ENCODE results near the gene CERK. TPM values are rescaled to one million over a fixed set of nuclear protein-coding genes. Genes with fewer than 3 reads are reported as not detected.
A peak's percentile ranks its signal among the peaks of the same experiment; 100 is the strongest.

CERK gene
- total and polyA plus RNA-seq, 4 donors, result 7.9 to 24.3 (median 10.2) TPM

DNA sequence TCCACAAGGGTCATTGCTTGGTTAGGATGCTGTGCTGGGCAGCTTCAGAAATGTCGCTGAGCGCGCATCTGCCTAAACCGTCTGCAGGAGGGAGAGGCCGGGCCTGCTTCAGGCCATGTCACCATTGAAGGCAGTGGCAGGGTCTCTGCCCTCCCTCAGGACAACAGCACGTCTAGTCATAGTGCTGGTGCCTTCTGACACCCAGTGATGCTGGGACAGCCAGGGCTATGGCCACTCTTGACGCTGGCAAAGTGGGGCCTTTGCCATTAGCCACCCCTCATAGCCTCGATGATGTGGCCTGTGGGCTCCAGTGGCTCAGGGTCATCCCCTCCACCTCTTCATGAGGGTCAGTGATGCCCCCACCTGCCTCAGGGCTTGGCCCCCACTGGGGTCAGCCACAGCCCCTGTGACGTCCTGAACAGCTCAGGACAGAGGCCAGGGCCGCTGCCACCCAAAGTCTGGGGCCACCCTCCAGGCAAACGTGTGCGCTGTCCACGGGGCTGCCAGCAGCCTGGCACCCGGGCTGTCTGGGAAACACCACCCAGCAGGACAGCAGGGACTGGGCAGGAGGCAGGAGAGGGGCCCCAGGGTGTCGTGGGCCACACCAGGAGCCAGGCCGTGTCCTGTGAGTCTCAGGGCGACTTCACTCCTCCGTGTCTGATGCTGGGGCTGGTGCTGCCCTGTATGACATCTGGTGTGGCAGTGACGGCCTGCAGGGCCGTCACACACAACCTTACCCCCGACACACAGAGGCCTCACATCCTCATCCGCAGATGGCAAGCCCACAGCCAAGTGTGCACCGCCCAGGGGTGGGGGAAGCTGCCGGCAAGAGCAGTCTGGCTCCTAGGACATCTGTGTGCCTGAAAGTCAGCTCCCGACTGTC is 42.5 kb downstream of the CERK start (continued):
- TF ChIP-seq GABPA (IDR thresholded peaks at IDR 0.05 in 1 of 2, conservative IDR thresholded peaks at IDR 0.05 in 1 of 2) (no peak), JUND (IDR thresholded peaks at IDR 0.05) (no peak), HNF4G (IDR thresholded peaks at IDR 0.05) (no peak)

DNA sequence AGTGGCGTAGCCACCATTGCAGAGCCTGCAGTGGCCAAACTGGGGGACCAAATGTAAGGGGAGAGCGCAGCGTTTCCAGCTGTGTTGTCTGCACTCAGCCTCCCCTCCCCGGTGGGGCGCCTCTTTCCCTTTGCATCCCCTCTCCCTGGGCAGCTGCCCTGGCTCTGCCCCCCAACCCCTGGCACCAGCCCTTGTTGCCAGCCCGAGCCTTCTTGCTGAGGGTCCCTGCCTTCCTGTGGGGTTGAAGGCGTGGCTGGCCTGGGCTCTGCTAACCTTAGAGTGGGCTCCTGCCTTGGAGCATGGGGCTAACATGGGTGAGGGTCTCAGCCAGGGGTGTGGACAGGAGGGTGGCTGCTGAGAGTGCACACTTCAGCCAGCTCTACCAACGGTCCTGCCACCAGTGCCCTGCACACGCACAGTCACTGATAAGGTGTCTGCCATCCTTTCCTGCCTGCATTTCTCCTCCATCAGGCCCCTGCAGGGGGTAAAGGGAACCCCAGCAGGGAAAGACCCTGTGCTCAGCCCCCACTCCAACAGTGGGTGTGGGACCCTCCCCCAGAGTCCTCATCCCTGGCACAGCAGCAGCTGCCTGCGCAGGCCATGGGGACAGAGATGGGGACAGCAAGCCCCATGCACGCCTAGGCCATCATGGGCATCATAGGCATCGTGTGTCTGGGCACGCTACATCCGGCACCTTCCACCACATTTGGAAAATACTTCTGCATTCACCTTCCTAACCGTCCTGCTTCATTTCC is 43.5 kb downstream of the CERK start:
- 96% methylated on average over 15 of the region's 15 CpGs for WGBS
- TF ChIP-seq, protein P1, sequence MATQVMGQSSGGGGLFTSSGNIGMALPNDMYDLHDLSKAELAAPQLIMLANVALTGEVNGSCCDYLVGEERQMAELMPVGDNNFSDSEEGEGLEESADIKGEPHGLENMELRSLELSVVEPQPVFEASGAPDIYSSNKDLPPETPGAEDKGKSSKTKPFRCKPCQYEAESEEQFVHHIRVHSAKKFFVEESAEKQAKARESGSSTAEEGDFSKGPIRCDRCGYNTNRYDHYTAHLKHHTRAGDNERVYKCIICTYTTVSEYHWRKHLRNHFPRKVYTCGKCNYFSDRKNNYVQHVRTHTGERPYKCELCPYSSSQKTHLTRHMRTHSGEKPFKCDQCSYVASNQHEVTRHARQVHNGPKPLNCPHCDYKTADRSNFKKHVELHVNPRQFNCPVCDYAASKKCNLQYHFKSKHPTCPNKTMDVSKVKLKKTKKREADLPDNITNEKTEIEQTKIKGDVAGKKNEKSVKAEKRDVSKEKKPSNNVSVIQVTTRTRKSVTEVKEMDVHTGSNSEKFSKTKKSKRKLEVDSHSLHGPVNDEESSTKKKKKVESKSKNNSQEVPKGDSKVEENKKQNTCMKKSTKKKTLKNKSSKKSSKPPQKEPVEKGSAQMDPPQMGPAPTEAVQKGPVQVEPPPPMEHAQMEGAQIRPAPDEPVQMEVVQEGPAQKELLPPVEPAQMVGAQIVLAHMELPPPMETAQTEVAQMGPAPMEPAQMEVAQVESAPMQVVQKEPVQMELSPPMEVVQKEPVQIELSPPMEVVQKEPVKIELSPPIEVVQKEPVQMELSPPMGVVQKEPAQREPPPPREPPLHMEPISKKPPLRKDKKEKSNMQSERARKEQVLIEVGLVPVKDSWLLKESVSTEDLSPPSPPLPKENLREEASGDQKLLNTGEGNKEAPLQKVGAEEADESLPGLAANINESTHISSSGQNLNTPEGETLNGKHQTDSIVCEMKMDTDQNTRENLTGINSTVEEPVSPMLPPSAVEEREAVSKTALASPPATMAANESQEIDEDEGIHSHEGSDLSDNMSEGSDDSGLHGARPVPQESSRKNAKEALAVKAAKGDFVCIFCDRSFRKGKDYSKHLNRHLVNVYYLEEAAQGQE (IDR thresholded peaks at IDR 0.05), result no peak
- TF ChIP-seq FOXA1 (IDR thresholded peaks at IDR 0.05) (no peak), HNF4G (IDR thresholded peaks at IDR 0.05) (no peak), EGR1 (IDR thresholded peaks at IDR 0.05; ENCODE audit: low read depth in 2 of 2) (no peak), RXRA (IDR thresholded peaks at IDR 0.05) (no peak)
- H3K9ac ChIP-seq (ENCODE audit: low read depth in 1 of 2, low read length in 2 of 2), result no peak overlapping the region
- no peaks in the 10 kb centered on the region for H3K27me3 ChIP-seq (ENCODE audit: control insufficient read depth in 4 of 4, insufficient read depth in 4 of 4, low read length in 3 of 4)
- no peaks in the 10 kb centered on the region for H3K4me1 ChIP-seq (ENCODE audit: control insufficient read depth in 4 of 4, insufficient read depth in 4 of 4, low read length in 3 of 4)
- DNase-seq (ENCODE audit: low spot score), result no peak
- no peak overlapping the region for H3K27ac ChIP-seq (ENCODE audit: low read depth in 1 of 2, low read length in 2 of 2)
- no peak overlapping the region for H3K4me3 ChIP-seq (ENCODE audit: low read depth in 1 of 3, low read length in 3 of 3)
- peaks cover 27 to 83% (median 53%) of the 10 kb centered on the region in 4 donors for H3K36me3 ChIP-seq (ENCODE audit: control insufficient read depth in 4 of 4, insufficient read depth in 3 of 4, low read depth in 1 of 4, low read length in 3 of 4)
- H3K9me3 ChIP-seq (ENCODE audit: control insufficient read depth in 4 of 4, low read length in 3 of 4), result no peaks in the 10 kb centered on the region

DNA sequence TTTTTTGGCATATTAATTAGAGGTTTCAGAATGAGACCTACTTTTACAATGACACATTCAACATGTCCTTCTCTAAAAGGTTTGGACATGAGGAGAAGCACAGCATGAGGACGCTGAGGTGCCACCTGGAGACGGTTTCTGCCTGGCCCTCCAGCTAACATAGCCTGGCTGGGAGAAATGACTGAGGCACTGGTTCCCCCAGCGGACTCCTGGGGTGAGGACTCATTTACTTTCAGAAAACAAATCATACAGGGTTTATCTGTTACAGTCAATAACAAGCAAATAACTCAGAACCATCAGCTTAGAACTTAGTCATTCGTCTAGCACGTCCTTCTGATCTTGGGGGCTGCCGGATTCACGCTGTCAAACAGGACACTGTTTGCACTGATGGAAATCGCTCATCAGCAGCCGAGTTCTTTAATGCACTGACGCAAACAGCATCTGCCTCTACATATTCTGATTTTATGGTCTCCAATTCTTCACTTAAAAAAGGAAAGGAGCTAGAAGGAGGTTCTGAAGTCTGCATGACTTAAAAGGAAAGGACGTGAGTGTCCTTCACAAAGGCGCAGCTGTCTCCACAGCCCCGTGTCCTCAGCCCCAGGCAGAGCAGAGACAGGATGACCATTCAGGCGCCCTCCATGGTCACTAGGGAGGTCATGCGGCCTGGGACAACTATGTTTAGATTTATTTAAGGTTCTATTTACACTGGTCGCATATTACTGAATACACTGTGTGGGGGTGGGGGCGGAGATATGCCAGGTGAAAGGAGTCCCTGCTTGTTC is 44.2 kb downstream of the CERK start:
- 91% methylated on average over 17 of the region's 17 CpGs for WGBS
- TF ChIP-seq, protein P2, sequence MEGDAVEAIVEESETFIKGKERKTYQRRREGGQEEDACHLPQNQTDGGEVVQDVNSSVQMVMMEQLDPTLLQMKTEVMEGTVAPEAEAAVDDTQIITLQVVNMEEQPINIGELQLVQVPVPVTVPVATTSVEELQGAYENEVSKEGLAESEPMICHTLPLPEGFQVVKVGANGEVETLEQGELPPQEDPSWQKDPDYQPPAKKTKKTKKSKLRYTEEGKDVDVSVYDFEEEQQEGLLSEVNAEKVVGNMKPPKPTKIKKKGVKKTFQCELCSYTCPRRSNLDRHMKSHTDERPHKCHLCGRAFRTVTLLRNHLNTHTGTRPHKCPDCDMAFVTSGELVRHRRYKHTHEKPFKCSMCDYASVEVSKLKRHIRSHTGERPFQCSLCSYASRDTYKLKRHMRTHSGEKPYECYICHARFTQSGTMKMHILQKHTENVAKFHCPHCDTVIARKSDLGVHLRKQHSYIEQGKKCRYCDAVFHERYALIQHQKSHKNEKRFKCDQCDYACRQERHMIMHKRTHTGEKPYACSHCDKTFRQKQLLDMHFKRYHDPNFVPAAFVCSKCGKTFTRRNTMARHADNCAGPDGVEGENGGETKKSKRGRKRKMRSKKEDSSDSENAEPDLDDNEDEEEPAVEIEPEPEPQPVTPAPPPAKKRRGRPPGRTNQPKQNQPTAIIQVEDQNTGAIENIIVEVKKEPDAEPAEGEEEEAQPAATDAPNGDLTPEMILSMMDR (IDR thresholded peaks at IDR 0.05; ENCODE audit: low read depth, low read length, missing input control), result no peak
- TF ChIP-seq, protein P3, sequence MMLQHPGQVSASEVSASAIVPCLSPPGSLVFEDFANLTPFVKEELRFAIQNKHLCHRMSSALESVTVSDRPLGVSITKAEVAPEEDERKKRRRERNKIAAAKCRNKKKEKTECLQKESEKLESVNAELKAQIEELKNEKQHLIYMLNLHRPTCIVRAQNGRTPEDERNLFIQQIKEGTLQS (IDR thresholded peaks at IDR 0.05), result no peak
- TF ChIP-seq YY1 (IDR thresholded peaks at IDR 0.05), result no peak
- TF ChIP-seq HNF4A (conservative IDR thresholded peaks at IDR 0.05), result no peak
- TF ChIP-seq, protein P4, sequence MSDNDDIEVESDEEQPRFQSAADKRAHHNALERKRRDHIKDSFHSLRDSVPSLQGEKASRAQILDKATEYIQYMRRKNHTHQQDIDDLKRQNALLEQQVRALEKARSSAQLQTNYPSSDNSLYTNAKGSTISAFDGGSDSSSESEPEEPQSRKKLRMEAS (IDR thresholded peaks at IDR 0.05), result no peak
- no peak for TF ChIP-seq NR2F2 (IDR thresholded peaks at IDR 0.05)
- no peaks in the 10 kb centered on the region for H3K4me1 ChIP-seq (ENCODE audit: control insufficient read depth in 4 of 4, insufficient read depth in 4 of 4, low read length in 3 of 4)
- no peak overlapping the region for H3K27ac ChIP-seq (ENCODE audit: low read depth in 1 of 2, low read length in 2 of 2)
- DNase-seq (ENCODE audit: low spot score), result peak; percentile 32
- no peaks in the 10 kb centered on the region for H3K9me3 ChIP-seq (ENCODE audit: control insufficient read depth in 4 of 4, low read length in 3 of 4)
- no peak overlapping the region for H3K9ac ChIP-seq (ENCODE audit: low read depth in 1 of 2, low read length in 2 of 2)
- H3K27me3 ChIP-seq (ENCODE audit: control insufficient read depth in 4 of 4, insufficient read depth in 4 of 4, low read length in 3 of 4), result no peaks in the 10 kb centered on the region
- H3K36me3 ChIP-seq (ENCODE audit: control insufficient read depth in 4 of 4, insufficient read depth in 3 of 4, low read depth in 1 of 4, low read length in 3 of 4), result peaks cover 24 to 82% (median 50%) of the 10 kb centered on the region in 4 donors
- no peak overlapping the region for H3K4me3 ChIP-seq (ENCODE audit: low read depth in 1 of 3, low read length in 3 of 3)
